HepG2 (cell line): ENCODE results near the gene UST. TPM values are rescaled to one million over a fixed set of nuclear protein-coding genes. Genes with fewer than 3 reads are reported as not detected.

Source experiments
- ATAC-seq: fragments of 200-7000 bp; cut with Tn5 transposase; 3 replicates; pipeline ENCODE4 v1.9.1; 2020; ENCODE audit warnings: mild to moderate bottlenecking, moderate library complexity
- BruUV-seq: library from RNA; stranded (reverse); fragments of 400-500 nt; replicated peaks from 2 replicates; lab custom pipeline; 2021; lab: Mats Ljungman, UMichigan
- CTCF ChIA-PET: fragments of 300-600 bp; formaldehyde crosslinking; extraction: SDS; loops from one replicate; lab custom pipeline; 2021; ENCODE audit warnings: low total read pairs, inconsistent platforms, low intra/inter-chr PET ratio; lab: Yijun Ruan, JAX
- POLR2A ChIA-PET: fragments of 350-600 bp; sonication (Branson Sonifier 250); formaldehyde crosslinking; loops from one replicate; lab custom pipeline; 2020; ENCODE audit warnings: antibody characterized with exemption, inconsistent platforms; lab: Yijun Ruan, JAX
- DNase-seq: peaks from one replicate; pipeline ENCODE4 v3.0.0-alpha.2; 2015; ENCODE audit warnings: low spot score
- FAIRE-seq: peaks from 3 replicates; lab custom pipeline; 2011; peaks lifted over from hg19 to GRCh38; lab: Jason Lieb, UNC
- H2AFZ ChIP-seq: one replicate; pipeline ENCODE4 v1.6.1; 2011; ENCODE audit warnings: low read length, inconsistent platforms
- H3K27ac ChIP-seq: fragments of 300-600 bp; 3 replicates; pipeline ENCODE4 v1.8.0; 2011; ENCODE audit warnings: mixed run types, mild to moderate bottlenecking, mixed read lengths, low read length, inconsistent platforms; ENCODE audit not compliant: insufficient read depth; ENCODE audit errors: extremely low read length
- H3K27me3 ChIP-seq, 2 experiments: fragments of 200-600 bp in 1 of 2; 2 replicates in 1 of 2; 3 replicates in 1 of 2; pipeline versions ENCODE4 v1.6.0 to v1.8.0; 2011; ENCODE audit warnings: low read length in 2 of 2, mild to moderate bottlenecking in 2 of 2, moderate library complexity in 2 of 2, inconsistent platforms in 1 of 2; ENCODE audit not compliant: insufficient read depth in 2 of 2, control insufficient read depth in 1 of 2
- H3K36me3 ChIP-seq, 2 experiments: fragments of 200-600 bp in 1 of 2; replicated peaks in 1 of 2; 2 replicates in 1 of 2; 3 replicates in 1 of 2; pipeline versions ENCODE4 v1.5.1 to v1.8.0; 2011; ENCODE audit warnings: low read length in 2 of 2, inconsistent platforms in 1 of 2; ENCODE audit not compliant: insufficient read depth in 2 of 2, control insufficient read depth in 1 of 2
- H3K4me1 ChIP-seq: 2 replicates; pipeline ENCODE4 v1.5.1; 2012; ENCODE audit warnings: low read length, inconsistent platforms; ENCODE audit not compliant: insufficient read depth
- H3K4me2 ChIP-seq: 2 replicates; pipeline ENCODE4 v1.6.0; 2011; ENCODE audit warnings: low read depth, low read length, inconsistent platforms
- H3K4me3 ChIP-seq, 3 experiments: fragments of 200-600 bp in 1 of 3; sonication (generic), shearing (Covaris generic) in 1 of 3; replicated peaks in 1 of 3; 2 replicates each; pipeline ENCODE4 v1.5.1; 2011 to 2016; ENCODE audit warnings: low read length in 3 of 3, inconsistent platforms in 2 of 3, low read depth in 2 of 3, mild to moderate bottlenecking in 2 of 3, control low read depth in 1 of 3, mixed read lengths in 1 of 3; ENCODE audit not compliant: insufficient read depth in 1 of 3
- H3K79me2 ChIP-seq: one replicate; pipeline ENCODE4 v1.6.1; 2011; ENCODE audit warnings: low read length, inconsistent platforms; ENCODE audit not compliant: insufficient read depth
- H3K9ac ChIP-seq: 2 replicates; pipeline ENCODE4 v1.6.0; 2011; ENCODE audit warnings: mild to moderate bottlenecking, low read depth, low read length, inconsistent platforms; ENCODE audit not compliant: insufficient read depth
- H3K9me3 ChIP-seq: 2 replicates; pipeline ENCODE4 v1.5.1; 2012; ENCODE audit warnings: mild to moderate bottlenecking, low read length
- H4K20me1 ChIP-seq: 2 replicates; pipeline ENCODE4 v1.6.0; 2011; ENCODE audit warnings: inconsistent platforms, mild to moderate bottlenecking, low read length, moderate library complexity; ENCODE audit not compliant: insufficient read depth
- ETV5 ChIP-seq: IDR thresholded peaks from 2 replicates; pipeline ENCODE4 v1.6.1; 2018; ENCODE audit warnings: missing biosample characterization, missing genetic modification reagents, inconsistent platforms, borderline replicate concordance
- HMG20B ChIP-seq: conservative IDR thresholded peaks from 2 replicates; pipeline ENCODE4 v1.6.1; 2016; ENCODE audit warnings: missing genetic modification reagents, missing compliant biosample characterization
- NFE2L2 ChIP-seq: fragments of 150-350 bp; IDR thresholded peaks from 2 replicates; pipeline ENCODE4 v1.6.1; 2014; ENCODE audit warnings: low read length
- UBTF ChIP-seq: sonication (generic); formaldehyde crosslinking; IDR thresholded peaks from 2 replicates; pipeline ENCODE4 v1.4.0; 2020; ENCODE audit warnings: mild to moderate bottlenecking, missing genetic modification reagents
- ZNF709 ChIP-seq: sonication (generic); formaldehyde crosslinking; IDR thresholded peaks from 2 replicates; pipeline ENCODE4 v1.5.0; 2020; ENCODE audit warnings: mild to moderate bottlenecking, missing genetic modification reagents
- WGBS: methylation state at CpG from one replicate; pipeline ENCODE4 v1.1.6; 2017; ENCODE audit warnings: low lambda C conversion rate; 5-methylcytosine and 5-hydroxymethylcytosine counted together
- in situ Hi-C: cut with HindIII; loops from 2 replicates; pipeline ENCODE4 v1.10.0; 2017; ENCODE audit warnings: low pct_unique_long_range_greater_than_20kb; ENCODE audit not compliant: extremely low pct_ligation_motif_present
- intact Hi-C: fragments of 100-400 bp; cut with micrococcal nuclease; formaldehyde crosslinking; loops from one replicate; pipeline ENCODE4 v1.10.0; 2022; ENCODE audit not compliant: unreplicated experiment
- polyA plus RNA-seq, 8 experiments: library from polyadenylated mRNA; depleted of rRNA in 3 of 8; stranded (reverse) in 7 of 8; unstranded in 1 of 8; fragments of >200 nt; fragmentation: Illumina TruSeq in 4 of 8; extraction: Trizol in 4 of 8; gene quantifications; 2 replicates each; pipeline versions ENCODE4 v1.2.1 to v1.2.3, GENCODE V29; 2011 to 2016; ENCODE audit warnings: low read depth in 4 of 8, missing spikeins in 1 of 8, mixed read lengths in 1 of 8; ENCODE audit not compliant: insufficient read depth in 1 of 8
- total RNA-seq, 5 experiments: library from RNA; depleted of rRNA; stranded (reverse); fragments of >200 nt; fragmentation: Illumina TruSeq; extraction: Trizol; gene quantifications; 2 replicates each; pipeline ENCODE4 v1.2.3, GENCODE V29; 2016; ENCODE audit warnings: low read depth in 1 of 5
- TF ChIP-seq, protein P1 (sequence below): sonication (generic); formaldehyde crosslinking; IDR thresholded peaks from 2 replicates; pipeline ENCODE4 v1.4.0; 2020; ENCODE audit warnings: missing genetic modification reagents, mild to moderate bottlenecking, borderline replicate concordance

UST gene
- total and polyA plus RNA-seq, 2 of the 13 experiments (the other 11 are each of a cell fraction or from before 2014, with no cell fraction given), result 0.27 TPM; not detected in 1

DNA sequence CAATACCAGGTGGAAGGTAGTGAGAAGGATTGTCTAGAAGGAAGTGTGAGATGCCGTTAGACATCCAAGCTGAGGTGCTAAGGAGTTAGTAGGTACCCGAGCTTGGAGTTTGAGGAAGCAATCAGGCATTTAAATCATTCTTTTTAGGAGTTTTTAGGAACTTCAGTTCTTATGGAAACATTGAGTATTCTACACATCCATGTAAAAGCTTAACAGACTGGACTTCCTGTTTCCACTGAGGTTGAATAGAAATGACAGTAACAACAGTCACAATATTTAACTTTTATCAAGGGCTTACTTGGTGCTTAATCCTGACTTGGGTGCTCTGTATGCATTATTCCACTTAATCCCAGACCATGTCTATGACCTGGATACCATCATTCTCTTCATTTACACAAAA is 136.4 kb downstream of the UST start (continued):
- TF ChIP-seq, protein P1, sequence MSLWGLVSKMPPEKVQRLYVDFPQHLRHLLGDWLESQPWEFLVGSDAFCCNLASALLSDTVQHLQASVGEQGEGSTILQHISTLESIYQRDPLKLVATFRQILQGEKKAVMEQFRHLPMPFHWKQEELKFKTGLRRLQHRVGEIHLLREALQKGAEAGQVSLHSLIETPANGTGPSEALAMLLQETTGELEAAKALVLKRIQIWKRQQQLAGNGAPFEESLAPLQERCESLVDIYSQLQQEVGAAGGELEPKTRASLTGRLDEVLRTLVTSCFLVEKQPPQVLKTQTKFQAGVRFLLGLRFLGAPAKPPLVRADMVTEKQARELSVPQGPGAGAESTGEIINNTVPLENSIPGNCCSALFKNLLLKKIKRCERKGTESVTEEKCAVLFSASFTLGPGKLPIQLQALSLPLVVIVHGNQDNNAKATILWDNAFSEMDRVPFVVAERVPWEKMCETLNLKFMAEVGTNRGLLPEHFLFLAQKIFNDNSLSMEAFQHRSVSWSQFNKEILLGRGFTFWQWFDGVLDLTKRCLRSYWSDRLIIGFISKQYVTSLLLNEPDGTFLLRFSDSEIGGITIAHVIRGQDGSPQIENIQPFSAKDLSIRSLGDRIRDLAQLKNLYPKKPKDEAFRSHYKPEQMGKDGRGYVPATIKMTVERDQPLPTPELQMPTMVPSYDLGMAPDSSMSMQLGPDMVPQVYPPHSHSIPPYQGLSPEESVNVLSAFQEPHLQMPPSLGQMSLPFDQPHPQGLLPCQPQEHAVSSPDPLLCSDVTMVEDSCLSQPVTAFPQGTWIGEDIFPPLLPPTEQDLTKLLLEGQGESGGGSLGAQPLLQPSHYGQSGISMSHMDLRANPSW (CRISPR knock-in tag), result no peak
- TF ChIP-seq ZNF709 (CRISPR knock-in tag) (no peak), UBTF (no peak), ETV5 (CRISPR knock-in tag) (no peak)

DNA sequence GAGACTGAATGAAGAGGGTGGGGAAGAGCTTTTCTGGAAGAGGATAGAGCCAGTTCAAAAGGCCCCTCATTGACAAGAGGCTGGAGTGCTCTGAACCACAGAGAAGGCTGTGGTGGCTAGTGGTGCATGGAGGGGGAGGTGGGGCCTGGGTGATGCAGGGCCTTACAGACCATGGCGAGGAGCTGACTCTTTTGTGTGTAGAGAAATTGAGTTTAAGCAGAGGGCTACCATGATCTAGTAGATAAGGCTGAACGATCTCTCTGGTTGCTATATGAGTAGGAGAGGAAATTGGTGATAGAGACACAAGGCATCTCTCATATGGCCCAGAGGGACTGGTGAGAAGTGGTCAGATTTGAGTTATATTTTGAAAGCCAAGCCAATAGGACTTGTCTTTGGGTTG is 137.6 kb downstream of the UST start:
- Histone ChIP-seq H3K36me3 (no peaks in the 10 kb centered on the region), H4K20me1 (no peaks in the 10 kb centered on the region), H3K4me1 (no peaks in the 10 kb centered on the region), H3K79me2 (no peaks in the 10 kb centered on the region), H3K9me3 (no peaks in the 10 kb centered on the region), H3K27me3 (peaks cover 0 to 22% of the 10 kb centered on the region in 2 experiments; a peak in 3 of 5 replicates), H3K4me2 (no peak overlapping the region), H3K9ac (no peak overlapping the region), H3K4me3 (no peak overlapping the region), H2AFZ (no peak overlapping the region), H3K27ac (no peak overlapping the region)
- ATAC-seq (no peak), DNase-seq (no peak), FAIRE-seq (no peak)
- 44% methylated on average over 2 of the region's 2 CpGs for WGBS
- POLR2A ChIA-PET, result no interaction called here
- intact Hi-C loops, result no loop called here
- CTCF ChIA-PET, result no interaction called here
- TF ChIP-seq HMG20B (CRISPR knock-in tag) (no peak), NFE2L2 (no peak)
- in situ Hi-C loops, result no loop called here
- BruUV-seq, result no TSS peak
